ENCODE results near the gene CREB1.
"Not testable (repeated sequence)": the region's sequence is repeated elsewhere in the genome, so short reads cannot be mapped to it uniquely, and the experiment has no call there.

DNA sequence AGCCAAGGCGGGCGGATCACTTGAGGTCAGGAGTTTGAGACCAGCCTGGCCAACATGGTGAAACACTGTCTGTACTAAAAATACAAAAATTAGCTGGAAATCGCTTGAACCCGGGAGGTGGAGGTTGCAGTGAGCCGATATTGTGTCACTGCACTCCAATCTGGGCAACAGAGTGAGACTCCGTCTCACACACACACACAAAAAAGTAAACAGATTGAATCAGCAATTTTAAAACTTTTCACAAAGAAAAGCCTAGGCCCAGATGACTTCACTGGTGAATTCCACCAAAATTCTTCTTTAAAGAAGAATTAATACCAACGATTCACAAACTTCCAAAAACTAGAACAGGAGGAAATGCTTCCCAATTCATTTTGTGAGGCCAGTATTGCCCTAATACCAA is 116.8 kb downstream of the CREB1 start:
- TF ChIP-seq, protein P1, sequence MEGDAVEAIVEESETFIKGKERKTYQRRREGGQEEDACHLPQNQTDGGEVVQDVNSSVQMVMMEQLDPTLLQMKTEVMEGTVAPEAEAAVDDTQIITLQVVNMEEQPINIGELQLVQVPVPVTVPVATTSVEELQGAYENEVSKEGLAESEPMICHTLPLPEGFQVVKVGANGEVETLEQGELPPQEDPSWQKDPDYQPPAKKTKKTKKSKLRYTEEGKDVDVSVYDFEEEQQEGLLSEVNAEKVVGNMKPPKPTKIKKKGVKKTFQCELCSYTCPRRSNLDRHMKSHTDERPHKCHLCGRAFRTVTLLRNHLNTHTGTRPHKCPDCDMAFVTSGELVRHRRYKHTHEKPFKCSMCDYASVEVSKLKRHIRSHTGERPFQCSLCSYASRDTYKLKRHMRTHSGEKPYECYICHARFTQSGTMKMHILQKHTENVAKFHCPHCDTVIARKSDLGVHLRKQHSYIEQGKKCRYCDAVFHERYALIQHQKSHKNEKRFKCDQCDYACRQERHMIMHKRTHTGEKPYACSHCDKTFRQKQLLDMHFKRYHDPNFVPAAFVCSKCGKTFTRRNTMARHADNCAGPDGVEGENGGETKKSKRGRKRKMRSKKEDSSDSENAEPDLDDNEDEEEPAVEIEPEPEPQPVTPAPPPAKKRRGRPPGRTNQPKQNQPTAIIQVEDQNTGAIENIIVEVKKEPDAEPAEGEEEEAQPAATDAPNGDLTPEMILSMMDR (IDR thresholded peaks at IDR 0.05): not testable (repeated sequence)
- not testable (repeated sequence) for TF ChIP-seq POLR2A (IDR thresholded peaks at IDR 0.05)

Measured in thyroid gland (tissue), 4 donors.